H1 (cell line): Measurements from ENCODE around the gene ZNF674.

ENCODE experiments used
- CHD2 ChIP-seq: IDR thresholded peaks from 2 replicates; pipeline ENCODE4 v1.6.1; 2012; ENCODE audit warnings: low read length, improper control_type of control experiment
- CREB1 ChIP-seq: IDR thresholded peaks from 2 replicates; pipeline ENCODE4 v1.6.1; 2012; ENCODE audit warnings: inconsistent platforms
- CTBP2 ChIP-seq: IDR thresholded peaks from 2 replicates; pipeline ENCODE4 v1.7.0; 2011; ENCODE audit warnings: borderline replicate concordance, mild to moderate bottlenecking, moderate library complexity, mixed read lengths, low read length; ENCODE audit not compliant: insufficient read depth, insufficient read length
- CTCF ChIP-seq, 3 experiments: IDR thresholded peaks; 1 replicate in 2 of 3; 2 replicates in 1 of 3; pipeline versions ENCODE4 v1.5.1 to v1.6.1; 2011; ENCODE audit warnings: low read length in 3 of 3, mild to moderate bottlenecking in 3 of 3, inconsistent platforms in 2 of 3, low read depth in 1 of 3, moderate library complexity in 1 of 3; ENCODE audit not compliant: insufficient read depth in 1 of 3; ENCODE audit errors: control extremely low read depth in 1 of 3
- EP300 ChIP-seq, 2 experiments: IDR thresholded peaks; 1 replicate in 1 of 2; 2 replicates in 1 of 2; pipeline ENCODE4 v1.6.1; 2011 to 2012; ENCODE audit warnings: low read depth in 2 of 2, low read length in 2 of 2, mild to moderate bottlenecking in 2 of 2, borderline replicate concordance in 1 of 2, inconsistent platforms in 1 of 2, moderate library complexity in 1 of 2
- EZH2 ChIP-seq: fragments of 200-600 bp; sonication (generic); IDR thresholded peaks from 2 replicates; pipeline ENCODE4 v1.7.1; 2012; ENCODE audit warnings: low read depth, mild to moderate bottlenecking, moderate library complexity, low read length, inconsistent platforms; ENCODE audit not compliant: severe bottlenecking
- HDAC2 ChIP-seq, 2 experiments: fragments of 300-600 bp in 1 of 2; sonication (generic) in 1 of 2; IDR thresholded peaks; 2 replicates each; pipeline ENCODE4 v1.6.1; 2011 to 2012; ENCODE audit warnings: low read depth in 2 of 2, low read length in 2 of 2, mild to moderate bottlenecking in 2 of 2, moderate library complexity in 2 of 2, borderline replicate concordance in 1 of 2, inconsistent platforms in 1 of 2
- JUN ChIP-seq: IDR thresholded peaks from 2 replicates; pipeline ENCODE4 v1.6.1; 2011; ENCODE audit warnings: low read depth, mild to moderate bottlenecking, improper control_type of control experiment, low read length
- MAX ChIP-seq: IDR thresholded peaks from 2 replicates; pipeline ENCODE4 v1.6.1; 2012; ENCODE audit warnings: inconsistent platforms
- NRF1 ChIP-seq: IDR thresholded peaks from 2 replicates; pipeline ENCODE4 v1.6.1; 2011; ENCODE audit warnings: mild to moderate bottlenecking, low read depth, low read length, improper control_type of control experiment
- POLR2A ChIP-seq, 2 experiments: IDR thresholded peaks; 1 replicate in 1 of 2; 2 replicates in 1 of 2; pipeline ENCODE4 v1.6.1; 2011; ENCODE audit warnings: low read depth in 2 of 2, low read length in 2 of 2, mild to moderate bottlenecking in 2 of 2; ENCODE audit errors: control extremely low read depth in 1 of 2
- POLR2AphosphoS5 ChIP-seq: IDR thresholded peaks from 2 replicates; pipeline ENCODE4 v1.6.1; 2011; ENCODE audit warnings: low read depth, low read length
- SP1 ChIP-seq: IDR thresholded peaks from 2 replicates; pipeline ENCODE4 v1.6.1; 2011; ENCODE audit warnings: low read depth, low read length
- TBP ChIP-seq: IDR thresholded peaks from 2 replicates; pipeline ENCODE4 v1.6.1; 2011; ENCODE audit warnings: low read depth, low read length, improper control_type of control experiment

- TF ChIP-seq POLR2A (IDR thresholded peaks at IDR 0.05; ENCODE audit: control extremely low read depth in 1 of 2, low read depth in 2 of 2, low read length in 2 of 2), result no peak
- TF ChIP-seq CTCF (IDR thresholded peaks at IDR 0.05; ENCODE audit: control extremely low read depth in 1 of 3, insufficient read depth in 1 of 3, low read depth in 1 of 3, low read length in 3 of 3), result no peak
- TF ChIP-seq TBP, result no peak
- TF ChIP-seq NRF1, result no peak
- TF ChIP-seq CREB1, result no peak
- no peak for TF ChIP-seq SP1
- no peak for TF ChIP-seq CHD2
- no peak for TF ChIP-seq POLR2AphosphoS5
- TF ChIP-seq CTBP2, result no peak
- TF ChIP-seq EZH2, result no peak
- no peak for TF ChIP-seq EP300 (IDR thresholded peaks at IDR 0.05; ENCODE audit: borderline replicate concordance in 1 of 2, low read depth in 2 of 2, low read length in 2 of 2)
- TF ChIP-seq MAX, result no peak
- no peak for TF ChIP-seq JUN
- no peak for TF ChIP-seq HDAC2 (IDR thresholded peaks at IDR 0.05; ENCODE audit: borderline replicate concordance in 1 of 2, low read depth in 2 of 2, low read length in 2 of 2)
These were observed 24.4 kb upstream of the ZNF674 start for GRCh38 chrX:46569621-46570020.
